Spleen (tissue), 7 donors: ENCODE measurements around the gene PIN4.

Source experiments
- POLR2AphosphoS5 ChIP-seq, 3 donors: sonication (generic); formaldehyde crosslinking; IDR thresholded peaks; one replicate each; pipeline ENCODE4 v1.5.1; 2017; ENCODE audit warnings: antibody characterized with exemption in 3 of 3
- TF ChIP-seq, protein P1 (sequence below), 11 experiments: fragments of 200-600 bp in 7 of 11; fragments of 450-650 bp in 4 of 11; sonication (generic) in 4 of 11; IDR thresholded peaks in 8 of 11; conservative IDR thresholded peaks in 3 of 11; 1 replicate in 7 of 11; 2 replicates in 4 of 11; pipeline versions ENCODE4 v1.4.0 to v1.8.0; 2016 to 2021; ENCODE audit warnings: antibody characterized with exemption in 11 of 11, inconsistent platforms in 4 of 11, mild to moderate bottlenecking in 1 of 11
- donor health status: DM: no; HTN: no; CAD: no; lungs with moderate emphysema.
- donor health status: DM: no; HTN: no; CAD: no.
- donor health status: DM: no; HTN: no; CAD: no.

DNA sequence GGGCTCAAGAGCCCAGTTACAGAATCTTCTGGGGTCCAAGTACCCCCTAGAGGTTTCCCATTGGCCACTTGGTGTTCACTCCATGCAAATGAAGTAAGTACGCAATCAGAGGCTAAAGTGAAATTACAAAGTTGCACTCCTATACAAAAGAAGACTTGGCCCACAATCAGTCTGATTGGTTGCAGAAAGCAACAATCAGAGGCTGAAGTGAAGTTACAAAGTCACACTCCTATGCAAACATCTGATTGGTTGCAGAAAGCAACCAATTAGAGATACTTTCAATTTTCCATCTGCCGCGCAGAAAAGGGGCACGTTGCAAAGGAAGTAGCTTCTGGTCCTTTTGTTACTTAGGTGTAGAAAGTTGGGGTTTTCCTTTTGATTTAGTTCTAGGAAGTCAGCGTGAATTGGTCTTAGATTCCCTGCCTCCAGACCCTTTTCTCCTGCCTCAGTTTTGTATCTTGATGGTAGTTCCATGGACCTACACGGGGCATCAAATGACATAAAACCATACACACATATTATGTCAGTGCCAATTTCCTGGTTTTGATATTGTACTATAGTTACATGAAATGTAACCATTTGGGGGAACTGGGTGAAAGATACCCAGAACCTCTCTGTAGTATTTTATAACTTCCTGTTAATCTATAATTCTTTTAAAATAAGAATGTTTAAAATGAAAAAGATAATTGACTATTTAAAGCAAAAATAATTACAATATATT is 12.4 kb upstream of the PIN4 start:
- peak in 1 of 3 donors; percentile 45 for TF ChIP-seq POLR2AphosphoS5 (IDR thresholded peaks at IDR 0.05)
- TF ChIP-seq, protein P1, sequence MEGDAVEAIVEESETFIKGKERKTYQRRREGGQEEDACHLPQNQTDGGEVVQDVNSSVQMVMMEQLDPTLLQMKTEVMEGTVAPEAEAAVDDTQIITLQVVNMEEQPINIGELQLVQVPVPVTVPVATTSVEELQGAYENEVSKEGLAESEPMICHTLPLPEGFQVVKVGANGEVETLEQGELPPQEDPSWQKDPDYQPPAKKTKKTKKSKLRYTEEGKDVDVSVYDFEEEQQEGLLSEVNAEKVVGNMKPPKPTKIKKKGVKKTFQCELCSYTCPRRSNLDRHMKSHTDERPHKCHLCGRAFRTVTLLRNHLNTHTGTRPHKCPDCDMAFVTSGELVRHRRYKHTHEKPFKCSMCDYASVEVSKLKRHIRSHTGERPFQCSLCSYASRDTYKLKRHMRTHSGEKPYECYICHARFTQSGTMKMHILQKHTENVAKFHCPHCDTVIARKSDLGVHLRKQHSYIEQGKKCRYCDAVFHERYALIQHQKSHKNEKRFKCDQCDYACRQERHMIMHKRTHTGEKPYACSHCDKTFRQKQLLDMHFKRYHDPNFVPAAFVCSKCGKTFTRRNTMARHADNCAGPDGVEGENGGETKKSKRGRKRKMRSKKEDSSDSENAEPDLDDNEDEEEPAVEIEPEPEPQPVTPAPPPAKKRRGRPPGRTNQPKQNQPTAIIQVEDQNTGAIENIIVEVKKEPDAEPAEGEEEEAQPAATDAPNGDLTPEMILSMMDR (IDR thresholded peaks at IDR 0.05 in 8 of 11, conservative IDR thresholded peaks at IDR 0.05 in 3 of 11), result no peak
